HG03159 (cell line): Measurements from ENCODE around the gene HSFX3.
"Not testable (repeated sequence)": the region's sequence is repeated elsewhere in the genome, so short reads cannot be mapped to it uniquely, and the experiment has no call there.

Experiments used
- ATAC-seq: cut with Tn5 transposase; IDR thresholded peaks from one replicate; pipeline ENCODE4 v1.9.1; 2021; ENCODE audit warnings: mild to moderate bottlenecking, moderate library complexity; ENCODE audit not compliant: unreplicated experiment

HSFX3 gene

DNA sequence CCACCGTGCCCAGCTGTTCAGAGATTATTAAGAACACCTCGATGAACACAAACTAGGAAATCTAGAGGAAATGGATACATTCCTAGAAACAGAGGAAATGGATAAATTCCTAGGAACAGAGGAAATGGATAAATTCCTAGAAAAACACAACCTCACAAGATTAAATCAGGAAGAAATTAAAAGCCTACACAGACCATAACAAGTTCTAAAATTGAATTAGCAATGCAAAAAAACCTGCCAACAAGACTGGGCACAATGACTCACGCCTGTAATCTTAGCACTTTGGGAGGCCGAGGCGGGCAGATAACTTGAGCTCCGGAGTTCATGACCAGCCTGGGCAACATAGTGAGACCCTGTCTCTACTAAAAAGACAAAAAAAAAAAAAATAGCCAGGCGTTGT, 31.5 kb downstream of the HSFX3 start:
- ATAC-seq, result no peak

DNA sequence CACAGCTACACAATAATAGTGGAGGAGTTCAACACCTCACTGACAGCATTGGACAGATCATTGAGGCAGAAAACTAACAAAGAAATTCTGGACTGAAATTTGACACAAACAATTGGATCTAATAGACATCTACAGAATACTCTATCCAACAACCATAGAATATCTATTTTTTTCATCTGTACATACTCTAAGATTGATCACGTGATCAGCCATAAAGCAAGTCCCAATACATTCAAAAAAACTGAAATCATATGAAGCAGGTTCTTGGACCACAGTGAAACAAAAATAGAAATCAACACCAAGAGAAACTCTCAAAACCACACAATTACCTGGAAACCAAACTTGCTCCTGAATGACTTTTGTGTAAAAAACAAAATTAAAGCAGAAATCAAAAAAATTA, 32.4 kb downstream of the HSFX3 start:
- ATAC-seq, result no peak

DNA sequence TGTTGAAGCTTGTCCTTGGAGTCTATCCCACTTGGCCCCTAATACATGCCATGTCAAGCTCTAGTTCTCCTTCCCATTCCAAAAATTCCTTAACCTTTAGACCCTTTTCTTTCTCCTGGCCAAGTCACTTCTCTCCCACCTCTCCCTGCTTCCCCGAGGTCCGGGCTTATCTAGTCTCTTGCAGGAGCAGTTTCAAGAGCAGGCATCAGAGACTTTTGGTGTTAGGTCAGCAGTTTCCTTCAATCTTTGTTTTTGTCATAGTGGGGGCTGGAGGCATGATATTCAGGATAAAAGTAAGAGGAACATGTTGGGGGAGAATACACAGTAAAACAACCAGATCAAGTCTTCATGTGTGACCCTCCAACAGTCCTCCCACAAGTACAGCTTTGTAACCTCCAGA, 33.1 kb downstream of the HSFX3 start:
- no peak for ATAC-seq

- no peak for ATAC-seq
Measured at GRCh38 chrX:149515954-149516602, 33.6 kb downstream of the HSFX3 start.

DNA sequence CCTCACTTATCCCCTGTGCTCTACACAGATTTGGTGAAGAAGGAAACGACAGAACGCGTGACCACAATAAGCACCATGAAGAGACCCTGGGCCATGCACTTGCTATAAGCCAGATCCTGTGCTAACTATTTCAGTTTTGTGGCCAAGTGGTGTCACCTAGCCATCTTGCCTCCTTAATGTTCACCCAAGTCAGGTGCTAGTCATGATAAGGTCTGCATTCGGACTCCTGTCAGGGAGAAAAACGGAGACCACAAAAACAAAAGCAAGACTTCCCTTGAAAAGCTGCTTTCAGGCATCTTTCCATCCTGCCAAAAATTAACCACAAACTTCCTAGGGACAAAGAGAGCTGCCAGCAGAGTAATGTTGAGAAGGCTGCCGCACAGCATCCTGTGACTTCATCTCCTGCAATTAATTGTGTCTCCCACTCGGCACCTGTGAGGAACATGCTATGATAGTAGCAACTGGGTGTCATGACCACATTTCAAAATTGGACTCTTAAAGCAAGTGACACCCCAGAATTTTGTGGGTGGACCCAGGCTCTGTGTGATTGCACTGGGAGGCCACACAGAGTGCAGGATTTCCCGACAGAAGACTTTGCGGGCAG, 35.8 kb downstream of the HSFX3 start:
- ATAC-seq, result no peak

DNA sequence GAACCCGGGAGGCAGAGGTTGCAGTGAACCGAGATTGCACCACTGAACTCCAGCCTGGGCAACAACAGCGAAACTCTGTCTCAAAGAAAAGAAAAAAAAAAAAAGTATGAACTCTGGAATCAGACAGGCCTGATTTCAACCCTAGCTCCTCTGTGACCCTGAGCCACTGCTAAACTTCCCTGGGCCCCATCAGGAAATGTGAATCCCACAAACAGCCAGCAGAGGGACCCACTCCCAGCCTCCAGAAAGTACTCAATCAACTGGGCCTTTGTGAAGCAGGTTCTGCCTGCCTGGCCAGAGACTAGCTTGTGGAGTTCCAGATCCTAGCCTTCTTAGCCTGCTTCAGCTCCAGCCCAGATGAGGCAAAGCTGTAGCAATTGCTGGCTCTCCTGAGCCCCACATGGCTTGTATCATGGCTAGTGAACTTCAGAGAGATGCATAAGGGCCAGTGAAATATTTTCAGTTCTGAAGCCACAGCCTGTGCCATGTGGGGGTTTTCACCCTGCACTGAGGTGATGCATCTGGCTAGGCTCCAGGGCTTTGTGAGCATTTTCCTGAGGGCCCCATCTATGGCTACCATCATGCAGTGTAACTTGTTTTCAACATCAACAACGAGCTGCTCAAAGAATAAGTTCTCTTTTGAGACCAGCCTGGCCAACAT, 37.4 kb downstream of the HSFX3 start:
- ATAC-seq, result peak; percentile 83

DNA sequence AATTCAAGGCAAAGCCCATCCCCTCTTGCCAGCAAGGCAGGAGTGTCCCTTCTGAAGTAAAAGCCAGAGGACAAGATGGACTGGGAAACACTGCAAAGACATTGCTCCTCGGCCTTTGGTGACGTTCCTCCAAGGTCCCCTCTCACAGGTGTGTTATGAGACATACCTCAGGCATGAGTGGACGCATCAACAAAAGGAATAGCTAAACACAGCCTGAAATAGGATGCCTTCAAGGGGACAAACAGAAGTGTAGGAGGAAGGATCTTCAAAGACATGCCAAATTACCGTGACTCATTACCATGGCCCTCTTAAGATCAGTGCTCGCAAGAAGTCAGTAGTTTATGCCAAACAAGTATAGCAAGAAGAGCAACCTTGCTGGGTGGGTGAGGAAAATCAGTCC, 38.6 kb downstream of the HSFX3 start:
- no peak for ATAC-seq

- ATAC-seq, result no peak
Measured at GRCh38 chrX:149510386-149510785, 39.3 kb downstream of the HSFX3 start.

DNA sequence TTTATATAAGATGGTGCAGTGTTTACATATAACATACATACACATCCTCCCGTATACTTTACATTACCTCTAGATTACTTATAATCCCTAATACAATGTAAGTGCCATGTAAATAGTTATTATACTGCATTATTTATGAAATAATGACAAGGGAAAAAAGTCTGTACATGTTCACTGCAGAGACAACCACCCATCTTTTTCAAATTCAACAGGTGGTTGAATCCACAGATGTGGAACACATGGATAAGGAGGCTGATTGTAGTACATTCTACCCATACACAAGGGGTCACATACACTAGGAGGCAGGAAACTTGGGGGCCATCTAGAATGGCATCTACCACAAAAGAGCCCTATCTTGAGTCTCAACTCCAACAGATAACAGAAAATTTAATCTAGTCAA, 41.3 kb downstream of the HSFX3 start:
- ATAC-seq, result no peak

DNA sequence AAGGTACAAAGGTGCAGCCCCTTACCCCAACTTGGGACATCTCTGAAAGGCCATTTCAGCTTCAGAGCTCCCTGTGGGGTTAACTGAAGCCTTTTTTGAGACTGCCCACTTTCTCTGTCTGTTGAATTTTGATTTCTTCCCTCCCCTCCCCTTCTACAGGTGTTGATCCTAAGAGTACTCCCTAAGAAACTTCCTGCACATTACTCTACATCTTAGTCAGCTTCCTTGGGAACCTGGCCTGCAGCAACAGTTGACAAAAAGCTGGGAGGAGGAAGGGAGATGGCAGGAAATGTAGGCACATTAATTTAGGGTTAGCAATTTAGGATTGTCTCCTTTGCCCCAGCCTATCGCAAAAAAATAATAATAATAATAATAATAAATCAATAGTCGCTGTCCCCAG, 43.4 kb downstream of the HSFX3 start:
- ATAC-seq, result no peak

DNA sequence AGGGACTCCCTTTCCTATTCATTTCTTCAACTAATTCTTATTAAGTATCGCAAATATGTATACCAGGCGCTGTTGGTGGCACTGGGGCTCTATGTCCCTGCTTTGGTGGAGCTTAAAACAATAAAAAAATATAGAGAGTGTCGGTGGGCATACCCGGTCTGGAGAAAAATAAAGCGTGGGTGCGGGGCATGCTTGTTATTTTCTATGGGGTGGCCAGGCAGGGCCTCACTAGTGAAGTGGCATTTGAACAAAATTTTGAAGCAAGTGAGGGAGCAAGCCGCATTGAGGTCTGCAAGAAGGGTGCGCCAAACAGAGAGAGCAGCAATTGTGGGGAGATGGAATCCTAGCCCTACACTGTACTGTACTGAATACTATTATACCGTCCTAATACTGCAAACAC, 44.1 kb downstream of the HSFX3 start:
- no peak for ATAC-seq

DNA sequence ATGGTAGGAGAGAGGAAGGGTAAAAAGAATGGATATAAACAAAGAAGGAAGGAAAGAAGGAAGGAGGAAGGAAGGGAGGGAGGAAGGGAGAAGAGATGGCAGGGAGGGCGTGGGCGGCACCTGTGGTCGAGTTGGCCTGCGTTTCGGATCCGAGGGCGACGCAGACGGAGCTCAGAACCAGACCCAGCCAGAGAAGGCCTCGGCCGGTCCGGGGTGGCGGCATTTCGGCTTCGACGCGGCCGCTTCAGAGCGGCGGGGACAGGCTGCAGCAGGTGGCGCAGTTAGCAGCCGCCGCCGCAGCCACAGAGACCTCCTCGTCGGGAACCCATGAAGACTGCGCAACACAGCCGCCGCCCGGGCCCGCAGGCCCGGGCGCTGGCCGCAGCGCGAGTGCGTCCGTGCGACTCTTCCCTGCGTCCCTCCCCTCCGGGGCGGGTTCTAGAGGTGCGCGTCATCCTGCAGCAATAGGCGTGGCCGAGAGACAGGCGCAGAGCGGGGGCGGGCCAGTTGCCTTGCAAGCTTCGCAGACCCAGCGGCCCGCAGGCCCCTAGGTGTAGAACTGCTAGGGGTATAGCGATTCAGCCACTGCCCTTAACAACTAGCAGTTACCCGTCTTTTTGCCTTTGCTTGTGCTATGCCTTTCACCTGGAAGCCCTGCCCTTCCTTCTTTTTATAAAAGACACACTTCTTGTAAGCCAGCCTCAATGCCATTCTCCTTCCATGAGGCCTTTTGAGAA, 44.6 kb downstream of the HSFX3 start, which contains the start of gene IDS:
TSS of gene IDS (minus strand) at position 392 of the 737 bp plus-strand sequence. CDS start at position 223, 169 bp downstream.
- peak; percentile 55 for ATAC-seq

GRCh38 chrX:149504226-149504914, 45.4 kb downstream of the HSFX3 start:
- ATAC-seq, result peak; percentile 45

GRCh38 chrX:149503446-149503845, 46.3 kb downstream of the HSFX3 start:
- peak; percentile 66 for ATAC-seq

- not testable (repeated sequence) for ATAC-seq
Measured at GRCh38 chrX:149502923-149503322, 46.8 kb downstream of the HSFX3 start.

DNA sequence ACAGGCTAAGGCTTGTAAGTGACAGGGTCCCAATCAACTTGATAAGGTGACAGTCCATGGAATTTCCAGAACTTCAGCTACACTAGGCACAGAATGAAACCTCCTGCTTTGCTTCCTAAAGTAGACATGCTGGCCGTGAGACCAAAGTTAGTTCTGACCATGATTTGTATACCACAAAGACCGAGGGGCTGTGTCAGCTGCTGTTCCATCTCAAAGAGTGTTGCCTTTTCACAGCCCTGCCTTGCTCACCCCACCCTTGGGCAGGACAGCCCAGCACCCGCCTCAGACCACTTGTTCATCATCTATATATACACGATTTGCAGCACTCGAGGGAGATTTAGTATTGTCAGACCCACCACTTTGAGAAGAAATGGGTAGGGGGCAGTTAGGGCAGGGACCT, 50.0 kb downstream of the HSFX3 start:
- no peak for ATAC-seq

DNA sequence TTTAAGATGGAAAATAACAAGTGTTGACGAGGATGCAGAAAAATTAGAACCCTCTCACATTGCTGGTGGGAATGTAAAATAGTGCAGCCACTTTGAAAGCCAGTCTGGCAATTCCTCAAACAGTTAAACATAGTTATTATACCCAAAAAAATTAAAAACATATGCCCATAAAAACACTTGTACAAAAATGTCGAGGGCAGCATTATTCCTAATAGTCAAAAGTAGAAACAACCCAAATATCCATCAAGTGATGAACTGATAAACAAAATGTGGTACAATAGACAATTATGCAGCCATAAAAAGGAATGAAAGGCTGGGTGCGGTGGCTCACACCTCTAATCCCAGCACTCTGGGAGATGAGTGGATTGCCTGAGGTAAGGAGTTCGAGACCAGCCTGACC, 51.0 kb downstream of the HSFX3 start:
- no peak for ATAC-seq
